Measurements from ENCODE around the gene IFIT5.

The IFIT5 gene

DNA sequence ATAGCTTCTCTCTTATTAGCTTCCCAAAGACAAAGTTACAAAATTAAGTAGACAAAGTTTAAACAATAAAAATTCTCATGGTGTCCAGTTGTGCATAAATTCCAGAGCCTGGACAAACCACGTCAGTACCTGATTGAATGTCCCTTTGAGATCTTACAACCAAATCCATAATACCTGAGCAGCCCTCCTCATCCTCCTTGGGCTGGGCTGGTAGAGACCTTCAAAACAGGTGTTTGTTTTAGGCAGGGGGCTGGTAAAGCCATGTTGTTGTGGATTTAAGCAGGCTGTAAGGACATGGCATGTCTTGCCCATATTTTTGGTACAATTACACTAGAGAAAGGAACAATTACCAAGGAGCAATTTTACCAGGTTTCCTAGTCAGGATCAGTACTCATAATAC is 2.1 kb downstream of the IFIT5 start:
- H3K9ac ChIP-seq (ENCODE audit: low read depth, low read length, poor library complexity, severe bottlenecking) = peak overlapping the region; percentile 86
- no peaks in the 10 kb centered on the region for H3K9me2 ChIP-seq (replicated peaks; ENCODE audit: low read depth, low read length)
- H4K20me1 ChIP-seq (ENCODE audit: insufficient read depth, low read length, poor library complexity, severe bottlenecking) = peaks cover 10% of the 10 kb centered on the region
- peak overlapping the region; percentile 84 for H3K4me2 ChIP-seq (ENCODE audit: low read depth, low read length, poor library complexity, severe bottlenecking)
- peaks cover 37% of the 10 kb centered on the region for H3K79me2 ChIP-seq (ENCODE audit: insufficient read depth, low read length)
- TF ChIP-seq EZH2phosphoT487 (IDR thresholded peaks at IDR 0.05; ENCODE audit: borderline replicate concordance) = no peak
- TF ChIP-seq, protein P1, sequence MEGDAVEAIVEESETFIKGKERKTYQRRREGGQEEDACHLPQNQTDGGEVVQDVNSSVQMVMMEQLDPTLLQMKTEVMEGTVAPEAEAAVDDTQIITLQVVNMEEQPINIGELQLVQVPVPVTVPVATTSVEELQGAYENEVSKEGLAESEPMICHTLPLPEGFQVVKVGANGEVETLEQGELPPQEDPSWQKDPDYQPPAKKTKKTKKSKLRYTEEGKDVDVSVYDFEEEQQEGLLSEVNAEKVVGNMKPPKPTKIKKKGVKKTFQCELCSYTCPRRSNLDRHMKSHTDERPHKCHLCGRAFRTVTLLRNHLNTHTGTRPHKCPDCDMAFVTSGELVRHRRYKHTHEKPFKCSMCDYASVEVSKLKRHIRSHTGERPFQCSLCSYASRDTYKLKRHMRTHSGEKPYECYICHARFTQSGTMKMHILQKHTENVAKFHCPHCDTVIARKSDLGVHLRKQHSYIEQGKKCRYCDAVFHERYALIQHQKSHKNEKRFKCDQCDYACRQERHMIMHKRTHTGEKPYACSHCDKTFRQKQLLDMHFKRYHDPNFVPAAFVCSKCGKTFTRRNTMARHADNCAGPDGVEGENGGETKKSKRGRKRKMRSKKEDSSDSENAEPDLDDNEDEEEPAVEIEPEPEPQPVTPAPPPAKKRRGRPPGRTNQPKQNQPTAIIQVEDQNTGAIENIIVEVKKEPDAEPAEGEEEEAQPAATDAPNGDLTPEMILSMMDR (conservative IDR thresholded peaks at IDR 0.05; ENCODE audit: low read length) = no peak
- H3K4me3 ChIP-seq (ENCODE audit: low read length, poor library complexity, severe bottlenecking) = peak overlapping the region; percentile 89
- no peaks in the 10 kb centered on the region for H3K9me3 ChIP-seq (ENCODE audit: insufficient read depth, low read depth, low read length)
- no peaks in the 10 kb centered on the region for H3K36me3 ChIP-seq (ENCODE audit: insufficient read depth, low read length)
- H3F3A ChIP-seq (ENCODE audit: low read depth) = peaks cover 3% of the 10 kb centered on the region; the same call in 1 of the 2 replicates
- H3K4me1 ChIP-seq (ENCODE audit: insufficient read depth, low read length, poor library complexity, severe bottlenecking) = peaks cover 43% of the 10 kb centered on the region
- H2AFZ ChIP-seq (ENCODE audit: low read length) = no peak overlapping the region
- H3K27me3 ChIP-seq (ENCODE audit: insufficient read depth, low read length, poor library complexity, severe bottlenecking) = no peaks in the 10 kb centered on the region

DNA sequence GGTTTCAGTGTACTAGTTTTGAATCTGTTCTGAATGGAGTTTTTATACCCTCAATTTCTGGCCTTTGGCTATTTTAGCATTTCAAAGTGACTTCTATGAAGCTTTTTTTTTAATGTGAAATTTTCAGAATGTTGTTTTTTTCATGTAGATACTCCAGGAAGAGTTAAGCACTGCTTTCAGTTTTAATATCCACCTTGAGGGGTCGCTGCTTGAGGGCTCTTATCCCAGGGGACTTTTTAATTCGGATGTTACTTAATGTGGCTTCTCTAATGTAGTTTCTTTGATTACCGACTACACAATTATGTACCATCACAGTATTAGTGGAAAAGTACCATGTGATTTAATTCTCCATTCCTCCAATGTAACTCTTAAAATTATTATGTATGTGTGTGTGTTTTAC is 5.2 kb downstream of the IFIT5 start:
- H3K9me2 ChIP-seq (replicated peaks; ENCODE audit: low read depth, low read length) = no peaks in the 10 kb centered on the region
- H3K4me2 ChIP-seq (ENCODE audit: low read depth, low read length, poor library complexity, severe bottlenecking) = peak overlapping the region; percentile 84
- H3K4me3 ChIP-seq (ENCODE audit: low read length, poor library complexity, severe bottlenecking) = peak overlapping the region; percentile 67
- peaks cover 3% of the 10 kb centered on the region; the same call in 1 of the 2 replicates for H3F3A ChIP-seq (ENCODE audit: low read depth)
- H3K9me3 ChIP-seq (ENCODE audit: insufficient read depth, low read depth, low read length) = no peaks in the 10 kb centered on the region
- no peak for TF ChIP-seq EZH2phosphoT487 (IDR thresholded peaks at IDR 0.05; ENCODE audit: borderline replicate concordance)
- TF ChIP-seq, protein P1 (conservative IDR thresholded peaks at IDR 0.05; ENCODE audit: low read length) = peak; percentile 84
- H2AFZ ChIP-seq (ENCODE audit: low read length) = peak overlapping the region; percentile 51; the same call in 1 of the 2 replicates
- H3K79me2 ChIP-seq (ENCODE audit: insufficient read depth, low read length) = peaks cover 28% of the 10 kb centered on the region
- H3K27me3 ChIP-seq (ENCODE audit: insufficient read depth, low read length, poor library complexity, severe bottlenecking) = no peaks in the 10 kb centered on the region
- no peaks in the 10 kb centered on the region for H3K36me3 ChIP-seq (ENCODE audit: insufficient read depth, low read length)
- peaks cover 10% of the 10 kb centered on the region for H4K20me1 ChIP-seq (ENCODE audit: insufficient read depth, low read length, poor library complexity, severe bottlenecking)
- H3K9ac ChIP-seq (ENCODE audit: low read depth, low read length, poor library complexity, severe bottlenecking) = peak overlapping the region; percentile 61
- H3K4me1 ChIP-seq (ENCODE audit: insufficient read depth, low read length, poor library complexity, severe bottlenecking) = peaks cover 33% of the 10 kb centered on the region

DNA sequence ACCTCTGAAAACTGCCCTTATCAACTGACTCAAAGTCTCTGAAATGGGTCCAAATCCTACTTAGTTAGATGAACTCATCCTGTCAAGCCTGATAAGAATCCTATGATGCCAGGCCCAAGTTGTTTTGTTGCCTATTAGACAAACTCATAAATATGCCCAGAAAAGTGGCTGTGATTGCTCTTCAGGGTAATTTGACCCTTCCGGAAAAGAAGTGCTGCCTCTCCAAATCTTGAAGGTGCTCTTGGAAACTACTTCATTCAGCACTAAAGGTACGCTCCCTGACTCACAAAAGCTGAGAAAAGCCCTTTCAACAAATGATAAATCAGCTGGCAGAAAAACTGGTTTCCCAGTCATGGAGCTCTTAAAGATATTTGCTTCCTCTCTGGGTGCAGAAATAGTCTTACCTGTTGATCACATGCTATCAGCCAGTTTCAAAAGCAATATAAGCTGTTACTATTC is 6.7 kb downstream of the IFIT5 start:
- Histone ChIP-seq H3K9ac (ENCODE audit: low read depth, low read length, poor library complexity, severe bottlenecking) (no peak overlapping the region), H2AFZ (ENCODE audit: low read length) (no peak overlapping the region), H3K9me3 (ENCODE audit: insufficient read depth, low read depth, low read length) (no peaks in the 10 kb centered on the region), H3K27me3 (ENCODE audit: insufficient read depth, low read length, poor library complexity, severe bottlenecking) (no peaks in the 10 kb centered on the region), H4K20me1 (ENCODE audit: insufficient read depth, low read length, poor library complexity, severe bottlenecking) (peaks cover 10% of the 10 kb centered on the region), H3F3A (ENCODE audit: low read depth) (peaks cover 3% of the 10 kb centered on the region; the same call in 1 of the 2 replicates), H3K9me2 (replicated peaks; ENCODE audit: low read depth, low read length) (no peaks in the 10 kb centered on the region), H3K4me3 (ENCODE audit: low read length, poor library complexity, severe bottlenecking) (no peak overlapping the region), H3K4me1 (ENCODE audit: insufficient read depth, low read length, poor library complexity, severe bottlenecking) (peaks cover 27% of the 10 kb centered on the region), H3K79me2 (ENCODE audit: insufficient read depth, low read length) (peaks cover 17% of the 10 kb centered on the region), H3K4me2 (ENCODE audit: low read depth, low read length, poor library complexity, severe bottlenecking) (no peak overlapping the region), H3K36me3 (ENCODE audit: insufficient read depth, low read length) (no peaks in the 10 kb centered on the region)
- TF ChIP-seq EZH2phosphoT487 (IDR thresholded peaks at IDR 0.05; ENCODE audit: borderline replicate concordance) = no peak
- TF ChIP-seq, protein P1 (conservative IDR thresholded peaks at IDR 0.05; ENCODE audit: low read length) = no peak
